ENCODE data around the gene SEMA4C.

Gene SEMA4C

GRCh38 chr2:96895746-96896651 is 26.1 kb upstream of the SEMA4C start:
- Histone ChIP-seq H3K27me3 (ENCODE audit: low read depth, low read length) (no peaks in the 10 kb centered on the region; the same call in 1 of the 2 replicates), H3K4me3 (ENCODE audit: low read length) (no peak overlapping the region), H3K36me3 (replicated peaks; ENCODE audit: low read depth, low read length) (no peaks in the 10 kb centered on the region), H4K20me1 (ENCODE audit: insufficient read depth, low read length) (no peaks in the 10 kb centered on the region), H3K27ac (ENCODE audit: low read length) (no peak overlapping the region), H3K4me2 (ENCODE audit: low read length) (no peak overlapping the region), H2AFZ (ENCODE audit: low read depth, low read length) (no peak overlapping the region), H3K9me3 (ENCODE audit: insufficient read depth, low read length) (no peaks in the 10 kb centered on the region), H3K79me2 (ENCODE audit: low read length) (no peaks in the 10 kb centered on the region), H3K4me1 (ENCODE audit: low read length) (no peaks in the 10 kb centered on the region), H3K9ac (ENCODE audit: low read length) (no peak overlapping the region)
- no peak for TF ChIP-seq EZH2phosphoT487 (IDR thresholded peaks at IDR 0.05; ENCODE audit: low read depth)

GRCh38 chr2:96895032-96895745 is 25.3 kb upstream of the SEMA4C start:
- H2AFZ ChIP-seq (ENCODE audit: low read depth, low read length) = no peak overlapping the region
- no peaks in the 10 kb centered on the region for H3K79me2 ChIP-seq (ENCODE audit: low read length)
- H3K36me3 ChIP-seq (replicated peaks; ENCODE audit: low read depth, low read length) = no peaks in the 10 kb centered on the region
- TF ChIP-seq EZH2phosphoT487 (IDR thresholded peaks at IDR 0.05; ENCODE audit: low read depth) (no peak), CTCF (IDR thresholded peaks at IDR 0.05; ENCODE audit: low read depth, low read length) (no peak)
- no peaks in the 10 kb centered on the region for H3K9me3 ChIP-seq (ENCODE audit: insufficient read depth, low read length)
- H3K4me3 ChIP-seq (ENCODE audit: low read length) = no peak overlapping the region
- no peaks in the 10 kb centered on the region for H4K20me1 ChIP-seq (ENCODE audit: insufficient read depth, low read length)
- H3K27me3 ChIP-seq (ENCODE audit: low read depth, low read length) = no peaks in the 10 kb centered on the region; the same call in 1 of the 2 replicates
- H3K9ac ChIP-seq (ENCODE audit: low read length) = no peak overlapping the region
- H3K4me2 ChIP-seq (ENCODE audit: low read length) = no peak overlapping the region
- H3K4me1 ChIP-seq (ENCODE audit: low read length) = no peaks in the 10 kb centered on the region
- no peak overlapping the region for H3K27ac ChIP-seq (ENCODE audit: low read length)

- TF ChIP-seq CTCF (IDR thresholded peaks at IDR 0.05; ENCODE audit: low read depth, low read length) = no peak
- no peak for TF ChIP-seq EZH2phosphoT487 (IDR thresholded peaks at IDR 0.05; ENCODE audit: low read depth)
- Histone ChIP-seq H3K27ac (ENCODE audit: low read length) (no peak overlapping the region), H3K27me3 (ENCODE audit: low read depth, low read length) (no peaks in the 10 kb centered on the region; the same call in 1 of the 2 replicates), H3K9ac (ENCODE audit: low read length) (no peak overlapping the region), H3K9me3 (ENCODE audit: insufficient read depth, low read length) (no peaks in the 10 kb centered on the region), H4K20me1 (ENCODE audit: insufficient read depth, low read length) (no peaks in the 10 kb centered on the region), H3K4me2 (ENCODE audit: low read length) (no peak overlapping the region), H3K36me3 (replicated peaks; ENCODE audit: low read depth, low read length) (no peaks in the 10 kb centered on the region), H3K79me2 (ENCODE audit: low read length) (no peaks in the 10 kb centered on the region), H2AFZ (ENCODE audit: low read depth, low read length) (no peak overlapping the region), H3K4me1 (ENCODE audit: low read length) (no peaks in the 10 kb centered on the region), H3K4me3 (ENCODE audit: low read length) (no peak overlapping the region)
Observed at GRCh38 chr2:96894151-96894531, 24.3 kb upstream of the SEMA4C start.

- Histone ChIP-seq H3K27ac (ENCODE audit: low read length) (no peak overlapping the region), H3K36me3 (replicated peaks; ENCODE audit: low read depth, low read length) (no peaks in the 10 kb centered on the region), H3K9ac (ENCODE audit: low read length) (no peak overlapping the region), H3K79me2 (ENCODE audit: low read length) (no peaks in the 10 kb centered on the region), H3K4me2 (ENCODE audit: low read length) (no peak overlapping the region), H3K27me3 (ENCODE audit: low read depth, low read length) (no peaks in the 10 kb centered on the region; the same call in 1 of the 2 replicates), H2AFZ (ENCODE audit: low read depth, low read length) (no peak overlapping the region), H4K20me1 (ENCODE audit: insufficient read depth, low read length) (no peaks in the 10 kb centered on the region), H3K9me3 (ENCODE audit: insufficient read depth, low read length) (no peaks in the 10 kb centered on the region), H3K4me3 (ENCODE audit: low read length) (no peak overlapping the region), H3K4me1 (ENCODE audit: low read length) (peaks cover under 1% of the 10 kb centered on the region)
- TF ChIP-seq CTCF (IDR thresholded peaks at IDR 0.05; ENCODE audit: low read depth, low read length) (no peak), EZH2phosphoT487 (IDR thresholded peaks at IDR 0.05; ENCODE audit: low read depth) (no peak)
Observed at GRCh38 chr2:96893289-96894150, 23.6 kb upstream of the SEMA4C start.

Data from OCI-LY3 (cell line).